Smooth muscle cell (in vitro differentiated cells): ENCODE results near the gene CDC37L1. TPM values are rescaled to one million over a fixed set of nuclear protein-coding genes. Genes with fewer than 3 reads are reported as not detected.
"Not testable (repeated sequence)": the region's sequence is repeated elsewhere in the genome, so short reads cannot be mapped to it uniquely, and the experiment has no call there.

Experiments used
- DNase-seq: peaks from one replicate; lab custom pipeline; 2025; ENCODE audit not compliant: unreplicated experiment; lab: John Stamatoyannopoulos, UW
- H2AFZ ChIP-seq: fragments of 200-600 bp; sonication (generic); 2 replicates; pipeline ENCODE4 v1.6.0; 2016; ENCODE audit warnings: antibody characterized with exemption, low read depth, mild to moderate bottlenecking
- H3F3A ChIP-seq: fragments of 200-600 bp; sonication (generic); 2 replicates; pipeline ENCODE4 v1.6.0; 2017; ENCODE audit warnings: antibody characterized with exemption, low read depth
- H3K27ac ChIP-seq: fragments of 200-600 bp; sonication (generic); 2 replicates; pipeline ENCODE4 v1.5.1; 2016; ENCODE audit warnings: low read depth, mild to moderate bottlenecking
- H3K27me3 ChIP-seq: fragments of 200-600 bp; sonication (generic); 2 replicates; pipeline ENCODE4 v1.6.1; 2016; ENCODE audit warnings: low read depth, mild to moderate bottlenecking
- H3K36me3 ChIP-seq: fragments of 200-600 bp; sonication (generic); 2 replicates; pipeline ENCODE4 v1.5.1; 2016; ENCODE audit warnings: low read depth
- H3K4me1 ChIP-seq: fragments of 200-600 bp; sonication (generic); 2 replicates; pipeline ENCODE4 v1.5.1; 2016; ENCODE audit warnings: low read depth
- H3K4me2 ChIP-seq: fragments of 200-600 bp; sonication (generic); 2 replicates; pipeline ENCODE4 v1.6.0; 2016; ENCODE audit warnings: mild to moderate bottlenecking
- H3K4me3 ChIP-seq: fragments of 200-600 bp; sonication (generic); 2 replicates; pipeline ENCODE4 v1.5.1; 2016; ENCODE audit warnings: mild to moderate bottlenecking
- H3K79me2 ChIP-seq: fragments of 200-600 bp; sonication (generic); 2 replicates; pipeline ENCODE4 v1.6.0; 2016; ENCODE audit warnings: low read depth, mild to moderate bottlenecking
- H3K9ac ChIP-seq: fragments of 200-600 bp; sonication (generic); 2 replicates; pipeline ENCODE4 v1.6.0; 2016; ENCODE audit warnings: low read depth
- H3K9me3 ChIP-seq: fragments of 200-600 bp; sonication (generic); replicated peaks from 2 replicates; pipeline ENCODE4 v1.5.1; 2016; ENCODE audit warnings: low read depth
- H4K20me1 ChIP-seq: fragments of 200-600 bp; sonication (generic); 2 replicates; pipeline ENCODE4 v1.6.0; 2016; ENCODE audit warnings: low read depth
- CTCF ChIP-seq: fragments of 200-600 bp; sonication (generic); IDR thresholded peaks from 2 replicates; pipeline ENCODE4 v1.5.1; 2017; ENCODE audit warnings: borderline replicate concordance, mild to moderate bottlenecking, antibody characterized with exemption; ENCODE audit not compliant: insufficient read depth, poor library complexity, severe bottlenecking
- WGBS: methylation state at CpG from one replicate; pipeline ENCODE4 v1.1.7; 2016; ENCODE audit warnings: low lambda C conversion rate; 5-methylcytosine and 5-hydroxymethylcytosine counted together
- polyA plus RNA-seq: library from polyadenylated mRNA; unstranded; fragments of >200 nt; fragmentation: Nextera tagmentation; extraction: Ambion mirVana; gene quantifications from 2 replicates; pipeline ENCODE4 v1.2.1, GENCODE V29; 2016
- total RNA-seq: library from RNA; depleted of rRNA; stranded (reverse); fragments of >200 nt; gene quantifications from 2 replicates; pipeline ENCODE4 v1.2.3, GENCODE V29; 2014

The CDC37L1 gene
- total and polyA plus RNA-seq, 2 experiments from 2014 or later, result 16.0 to 19.2 TPM

- no peaks in the 10 kb centered on the region for H4K20me1 ChIP-seq
- no peak overlapping the region for H3K9ac ChIP-seq
- H3K4me3 ChIP-seq, result no peak overlapping the region
- H3K79me2 ChIP-seq, result no peaks in the 10 kb centered on the region
- H3K4me1 ChIP-seq, result no peaks in the 10 kb centered on the region
- no peaks in the 10 kb centered on the region for H3K9me3 ChIP-seq
- TF ChIP-seq CTCF, result no peak
- H3K4me2 ChIP-seq, result no peak overlapping the region
- no peaks in the 10 kb centered on the region for H3K27me3 ChIP-seq
- H3K27ac ChIP-seq, result no peak overlapping the region
- no peaks in the 10 kb centered on the region for H3F3A ChIP-seq
- no peaks in the 10 kb centered on the region for H3K36me3 ChIP-seq
- H2AFZ ChIP-seq, result no peak overlapping the region
- WGBS, result 93% methylated on average over 10 of the region's 10 CpGs
- DNase-seq, result no peak
These were observed 24.8 kb upstream of the CDC37L1 start for GRCh38 chr9:4654538-4654937.

GRCh38 chr9:4656196-4656595 is 23.2 kb upstream of the CDC37L1 start:
- not testable (repeated sequence) for H3K27me3 ChIP-seq, H3K4me1 ChIP-seq, H3K79me2 ChIP-seq, H3K4me2 ChIP-seq, H2AFZ ChIP-seq, H3K9ac ChIP-seq, H4K20me1 ChIP-seq, H3K36me3 ChIP-seq, H3F3A ChIP-seq, H3K9me3 ChIP-seq, H3K4me3 ChIP-seq, DNase-seq, H3K27ac ChIP-seq
- 87% methylated on average over 3 of the region's 3 CpGs for WGBS

GRCh38 chr9:4656621-4657020 is 22.7 kb upstream of the CDC37L1 start:
- Histone ChIP-seq H3K36me3 (no peaks in the 10 kb centered on the region), H3K27ac (no peak overlapping the region), H3K9ac (no peak overlapping the region), H2AFZ (no peak overlapping the region), H3K4me1 (peaks cover 2% of the 10 kb centered on the region), H3K27me3 (no peaks in the 10 kb centered on the region), H3K79me2 (no peaks in the 10 kb centered on the region), H3K9me3 (no peaks in the 10 kb centered on the region), H3K4me3 (no peak overlapping the region), H3K4me2 (no peak overlapping the region), H3F3A (no peaks in the 10 kb centered on the region), H4K20me1 (no peaks in the 10 kb centered on the region)
- TF ChIP-seq CTCF, result no peak
- WGBS, result 87% methylated on average over 3 of the region's 3 CpGs
- no peak for DNase-seq

GRCh38 chr9:4657426-4658159 is 21.8 kb upstream of the CDC37L1 start:
- Histone ChIP-seq H3K9me3 (no peaks in the 10 kb centered on the region), H2AFZ (no peak overlapping the region), H3K27me3 (no peaks in the 10 kb centered on the region), H3F3A (no peaks in the 10 kb centered on the region), H3K79me2 (no peaks in the 10 kb centered on the region), H4K20me1 (no peaks in the 10 kb centered on the region), H3K36me3 (no peaks in the 10 kb centered on the region), H3K4me2 (no peak overlapping the region), H3K9ac (no peak overlapping the region), H3K27ac (no peak overlapping the region), H3K4me1 (peaks cover 5% of the 10 kb centered on the region), H3K4me3 (no peak overlapping the region)
- 83% methylated on average over 4 of the region's 4 CpGs for WGBS
- no peak for DNase-seq
- TF ChIP-seq CTCF, result no peak

GRCh38 chr9:4660665-4661064 is 18.7 kb upstream of the CDC37L1 start:
- not testable (repeated sequence) for H3K79me2 ChIP-seq, H3K4me2 ChIP-seq, DNase-seq, H2AFZ ChIP-seq, H3K27me3 ChIP-seq, H3K9ac ChIP-seq, H3K36me3 ChIP-seq, H4K20me1 ChIP-seq, H3K4me3 ChIP-seq, H3K9me3 ChIP-seq, H3K27ac ChIP-seq
- peaks cover 14% of the 10 kb centered on the region for H3F3A ChIP-seq
- peaks cover 13% of the 10 kb centered on the region for H3K4me1 ChIP-seq
- WGBS, result 95% methylated on average over 4 of the region's 5 CpGs
